Stomach smooth muscle (tissue), 2 donors: ENCODE results near the gene PNMT.

Experiments
- H3K27ac ChIP-seq: one replicate; pipeline ENCODE4 v1.7.0; 2013; ENCODE audit warnings: mild to moderate bottlenecking, low read length, inconsistent platforms
- H3K27me3 ChIP-seq, 2 donors: one replicate each; pipeline ENCODE4 v1.7.0; 2013; ENCODE audit warnings: low read length in 2 of 2; ENCODE audit not compliant: insufficient read depth in 2 of 2, control insufficient read depth in 1 of 2
- H3K36me3 ChIP-seq, 2 donors: one replicate each; pipeline ENCODE4 v1.7.0; 2013; ENCODE audit warnings: low read length in 2 of 2; ENCODE audit not compliant: control insufficient read depth in 2 of 2, insufficient read depth in 2 of 2
- H3K4me1 ChIP-seq: one replicate; pipeline ENCODE4 v1.7.0; 2013; ENCODE audit warnings: low read length; ENCODE audit not compliant: control insufficient read depth, insufficient read depth
- H3K4me3 ChIP-seq, 2 donors: one replicate each; pipeline ENCODE4 v1.7.0; 2013; ENCODE audit warnings: low read length in 2 of 2
- H3K9ac ChIP-seq, 2 donors: one replicate each; pipeline ENCODE4 v1.7.0; 2013; ENCODE audit warnings: low read length in 2 of 2, mild to moderate bottlenecking in 1 of 2
- H3K9me3 ChIP-seq, 2 donors: one replicate each; pipeline ENCODE4 v1.7.0; 2013; ENCODE audit warnings: low read length in 2 of 2; ENCODE audit not compliant: control insufficient read depth in 2 of 2
- donor health status: healthy.
- donor health status: Pancreatic carcinoma.

Gene PNMT

GRCh38 chr17:39667945-39668924 lies at the start of gene PNMT:
TSS of gene PNMT (plus strand) at chr17:39668453. CDS start at chr17:39668476, 23 bp downstream.
- Histone ChIP-seq H3K27ac (no peak within 1 kb of the TSS), H3K9me3 (no peaks in the 10 kb centered on the region), H3K36me3 (no peaks in the 10 kb centered on the region), H3K9ac (no peak within 1 kb of the TSS), H3K4me1 (peaks cover 30% of the 10 kb centered on the region), H3K4me3 (peak within 1 kb of the TSS; percentile 27 to 58), H3K27me3 (peaks cover 50 to 60% of the 10 kb centered on the region in 2 donors)

- Histone ChIP-seq H3K36me3 (no peaks in the 10 kb centered on the region), H3K4me1 (peaks cover 25% of the 10 kb centered on the region), H3K9ac (no peak overlapping the region), H3K4me3 (no peak overlapping the region), H3K27ac (no peak overlapping the region), H3K27me3 (peaks cover 11 to 15% of the 10 kb centered on the region in 2 donors), H3K9me3 (no peaks in the 10 kb centered on the region)
Observed at GRCh38 chr17:39618956-39619785, 49.1 kb upstream of the PNMT start.

- Histone ChIP-seq H3K9me3 (no peaks in the 10 kb centered on the region), H3K27me3 (peaks cover 16% of the 10 kb centered on the region in 2 donors), H3K27ac (no peak overlapping the region), H3K36me3 (no peaks in the 10 kb centered on the region), H3K9ac (no peak overlapping the region), H3K4me1 (peaks cover 25% of the 10 kb centered on the region), H3K4me3 (no peak overlapping the region)
Observed at GRCh38 chr17:39619786-39620101, 48.5 kb upstream of the PNMT start.

- Histone ChIP-seq H3K4me3 (peak overlapping the region in 1 of 2 donors; percentile 52), H3K27ac (no peak overlapping the region), H3K9me3 (no peaks in the 10 kb centered on the region), H3K36me3 (no peaks in the 10 kb centered on the region), H3K4me1 (peaks cover 26% of the 10 kb centered on the region), H3K9ac (no peak overlapping the region), H3K27me3 (peaks cover 27 to 33% of the 10 kb centered on the region in 2 donors)
Observed at GRCh38 chr17:39621523-39622379, 46.5 kb upstream of the PNMT start.

- Histone ChIP-seq H3K9ac (no peak overlapping the region), H3K9me3 (no peaks in the 10 kb centered on the region), H3K36me3 (no peaks in the 10 kb centered on the region), H3K4me1 (peaks cover 31% of the 10 kb centered on the region), H3K4me3 (peak overlapping the region in 1 of 2 donors; percentile 52), H3K27me3 (peaks cover 25 to 35% of the 10 kb centered on the region in 2 donors), H3K27ac (no peak overlapping the region)
Observed at GRCh38 chr17:39622380-39623006, 45.8 kb upstream of the PNMT start.

- H3K27me3 ChIP-seq: peaks cover 30 to 44% of the 10 kb centered on the region in 2 donors
- H3K9me3 ChIP-seq: no peaks in the 10 kb centered on the region
- peaks cover 28% of the 10 kb centered on the region for H3K4me1 ChIP-seq
- H3K27ac ChIP-seq: no peak overlapping the region
- H3K36me3 ChIP-seq: no peaks in the 10 kb centered on the region
- no peak overlapping the region for H3K9ac ChIP-seq
- no peak overlapping the region for H3K4me3 ChIP-seq
Observed at GRCh38 chr17:39623356-39623950, 44.8 kb upstream of the PNMT start.

- H3K27me3 ChIP-seq: peaks cover 35 to 52% of the 10 kb centered on the region in 2 donors
- no peak overlapping the region for H3K9ac ChIP-seq
- no peaks in the 10 kb centered on the region for H3K36me3 ChIP-seq
- peaks cover 22% of the 10 kb centered on the region for H3K4me1 ChIP-seq
- H3K4me3 ChIP-seq: no peak overlapping the region
- H3K27ac ChIP-seq: no peak overlapping the region
- no peaks in the 10 kb centered on the region for H3K9me3 ChIP-seq
Observed at GRCh38 chr17:39624313-39624712, 43.9 kb upstream of the PNMT start.

- H3K36me3 ChIP-seq: no peaks in the 10 kb centered on the region
- H3K27me3 ChIP-seq: peaks cover 39 to 61% of the 10 kb centered on the region in 2 donors
- H3K4me1 ChIP-seq: peaks cover 22% of the 10 kb centered on the region
- H3K27ac ChIP-seq: no peak overlapping the region
- H3K9me3 ChIP-seq: no peaks in the 10 kb centered on the region
- no peak overlapping the region for H3K4me3 ChIP-seq
- H3K9ac ChIP-seq: no peak overlapping the region
Observed at GRCh38 chr17:39625198-39625785, 43.0 kb upstream of the PNMT start.

GRCh38 chr17:39626171-39627046 lies 41.8 kb upstream of the PNMT start, which contains the start of gene PPP1R1B:
TSS of gene PPP1R1B (plus strand) at chr17:39626952. CDS start at chr17:39627393, 441 bp downstream.
- H3K9ac ChIP-seq: no peak within 1 kb of the TSS
- no peaks in the 10 kb centered on the region for H3K9me3 ChIP-seq
- peaks cover 38 to 61% of the 10 kb centered on the region in 2 donors for H3K27me3 ChIP-seq
- no peaks in the 10 kb centered on the region for H3K36me3 ChIP-seq
- H3K27ac ChIP-seq: no peak within 1 kb of the TSS
- peaks cover 22% of the 10 kb centered on the region for H3K4me1 ChIP-seq
- H3K4me3 ChIP-seq: peak within 1 kb of the TSS in 1 of 2 donors; percentile 54
